HL-60 (cell line): ENCODE measurements around the gene TMEM135.
"Not testable (repeated sequence)": the region's sequence is repeated elsewhere in the genome, so short reads cannot be mapped to it uniquely, and the experiment has no call there.

ENCODE experiments used
- DNase-seq, 2 experiments: peaks; one replicate each; pipeline ENCODE4 v3.0.0-alpha.2; 2010 to 2020; ENCODE audit warnings: low read depth in 1 of 2, low spot score in 1 of 2
- H3K27ac ChIP-seq: fragments of 250-450 bp; sonication (Bioruptor Pico); replicated peaks from 2 replicates; pipeline ENCODE4 v1.5.1; 2020; ENCODE audit warnings: mild to moderate bottlenecking, moderate library complexity
- H3K27me3 ChIP-seq: fragments of 250-450 bp; sonication (Bioruptor Pico); 2 replicates; pipeline ENCODE4 v1.5.1; 2021; ENCODE audit warnings: mild to moderate bottlenecking, moderate library complexity; ENCODE audit not compliant: insufficient read depth, poor library complexity, severe bottlenecking
- H3K4me3 ChIP-seq: replicated peaks from 2 replicates; pipeline ENCODE4 v1.5.1; 2011; ENCODE audit warnings: mild to moderate bottlenecking, control low read depth, low read length; ENCODE audit not compliant: insufficient read depth
- GABPA ChIP-seq: IDR thresholded peaks from 2 replicates; pipeline ENCODE4 v1.6.1; 2012; ENCODE audit warnings: low read depth
- POLR2AphosphoS5 ChIP-seq: IDR thresholded peaks from 2 replicates; pipeline ENCODE4 v1.6.1; 2012; ENCODE audit warnings: low read depth
- SPI1 ChIP-seq: IDR thresholded peaks from 2 replicates; pipeline ENCODE4 v1.6.1; 2012; ENCODE audit warnings: low read depth, mild to moderate bottlenecking, borderline replicate concordance
- TF ChIP-seq, protein P1 (sequence below): IDR thresholded peaks from one replicate; pipeline ENCODE4 v1.5.1; 2011; ENCODE audit warnings: low read length, control low read depth, inconsistent platforms; ENCODE audit not compliant: insufficient read depth
- TF ChIP-seq, protein P2 (sequence below): IDR thresholded peaks from 2 replicates; pipeline ENCODE4 v1.6.1; 2012; ENCODE audit warnings: low read depth; ENCODE audit not compliant: insufficient replicate concordance

Gene TMEM135

DNA sequence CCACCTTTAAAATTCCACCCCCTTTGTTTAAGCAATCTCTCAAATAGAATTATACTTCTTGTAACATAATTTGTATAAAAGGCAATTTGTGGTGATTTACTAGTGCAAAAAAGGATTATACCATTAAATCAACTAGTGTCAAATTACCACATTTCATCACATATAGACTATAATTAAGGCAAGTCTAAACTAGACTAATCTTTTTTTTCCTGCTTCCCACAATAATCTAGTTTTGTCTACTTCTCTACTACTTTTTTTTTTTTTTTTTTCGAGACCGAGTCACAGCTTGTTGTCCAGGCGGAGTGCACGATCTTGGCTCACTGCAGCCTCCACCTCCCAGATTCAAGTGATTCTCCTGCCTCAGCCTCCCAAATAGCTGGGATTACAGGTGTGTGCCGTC is 46.4 kb upstream of the TMEM135 start:
- TF ChIP-seq, protein P1, sequence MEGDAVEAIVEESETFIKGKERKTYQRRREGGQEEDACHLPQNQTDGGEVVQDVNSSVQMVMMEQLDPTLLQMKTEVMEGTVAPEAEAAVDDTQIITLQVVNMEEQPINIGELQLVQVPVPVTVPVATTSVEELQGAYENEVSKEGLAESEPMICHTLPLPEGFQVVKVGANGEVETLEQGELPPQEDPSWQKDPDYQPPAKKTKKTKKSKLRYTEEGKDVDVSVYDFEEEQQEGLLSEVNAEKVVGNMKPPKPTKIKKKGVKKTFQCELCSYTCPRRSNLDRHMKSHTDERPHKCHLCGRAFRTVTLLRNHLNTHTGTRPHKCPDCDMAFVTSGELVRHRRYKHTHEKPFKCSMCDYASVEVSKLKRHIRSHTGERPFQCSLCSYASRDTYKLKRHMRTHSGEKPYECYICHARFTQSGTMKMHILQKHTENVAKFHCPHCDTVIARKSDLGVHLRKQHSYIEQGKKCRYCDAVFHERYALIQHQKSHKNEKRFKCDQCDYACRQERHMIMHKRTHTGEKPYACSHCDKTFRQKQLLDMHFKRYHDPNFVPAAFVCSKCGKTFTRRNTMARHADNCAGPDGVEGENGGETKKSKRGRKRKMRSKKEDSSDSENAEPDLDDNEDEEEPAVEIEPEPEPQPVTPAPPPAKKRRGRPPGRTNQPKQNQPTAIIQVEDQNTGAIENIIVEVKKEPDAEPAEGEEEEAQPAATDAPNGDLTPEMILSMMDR: no peak
- TF ChIP-seq SPI1: no peak
- TF ChIP-seq, protein P2, sequence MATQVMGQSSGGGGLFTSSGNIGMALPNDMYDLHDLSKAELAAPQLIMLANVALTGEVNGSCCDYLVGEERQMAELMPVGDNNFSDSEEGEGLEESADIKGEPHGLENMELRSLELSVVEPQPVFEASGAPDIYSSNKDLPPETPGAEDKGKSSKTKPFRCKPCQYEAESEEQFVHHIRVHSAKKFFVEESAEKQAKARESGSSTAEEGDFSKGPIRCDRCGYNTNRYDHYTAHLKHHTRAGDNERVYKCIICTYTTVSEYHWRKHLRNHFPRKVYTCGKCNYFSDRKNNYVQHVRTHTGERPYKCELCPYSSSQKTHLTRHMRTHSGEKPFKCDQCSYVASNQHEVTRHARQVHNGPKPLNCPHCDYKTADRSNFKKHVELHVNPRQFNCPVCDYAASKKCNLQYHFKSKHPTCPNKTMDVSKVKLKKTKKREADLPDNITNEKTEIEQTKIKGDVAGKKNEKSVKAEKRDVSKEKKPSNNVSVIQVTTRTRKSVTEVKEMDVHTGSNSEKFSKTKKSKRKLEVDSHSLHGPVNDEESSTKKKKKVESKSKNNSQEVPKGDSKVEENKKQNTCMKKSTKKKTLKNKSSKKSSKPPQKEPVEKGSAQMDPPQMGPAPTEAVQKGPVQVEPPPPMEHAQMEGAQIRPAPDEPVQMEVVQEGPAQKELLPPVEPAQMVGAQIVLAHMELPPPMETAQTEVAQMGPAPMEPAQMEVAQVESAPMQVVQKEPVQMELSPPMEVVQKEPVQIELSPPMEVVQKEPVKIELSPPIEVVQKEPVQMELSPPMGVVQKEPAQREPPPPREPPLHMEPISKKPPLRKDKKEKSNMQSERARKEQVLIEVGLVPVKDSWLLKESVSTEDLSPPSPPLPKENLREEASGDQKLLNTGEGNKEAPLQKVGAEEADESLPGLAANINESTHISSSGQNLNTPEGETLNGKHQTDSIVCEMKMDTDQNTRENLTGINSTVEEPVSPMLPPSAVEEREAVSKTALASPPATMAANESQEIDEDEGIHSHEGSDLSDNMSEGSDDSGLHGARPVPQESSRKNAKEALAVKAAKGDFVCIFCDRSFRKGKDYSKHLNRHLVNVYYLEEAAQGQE: no peak
- no peak for TF ChIP-seq POLR2AphosphoS5
- TF ChIP-seq GABPA: no peak
- Histone ChIP-seq H3K4me3 (no peak overlapping the region), H3K27ac (no peak overlapping the region), H3K27me3 (no peaks in the 10 kb centered on the region)
- DNase-seq: no peak

DNA sequence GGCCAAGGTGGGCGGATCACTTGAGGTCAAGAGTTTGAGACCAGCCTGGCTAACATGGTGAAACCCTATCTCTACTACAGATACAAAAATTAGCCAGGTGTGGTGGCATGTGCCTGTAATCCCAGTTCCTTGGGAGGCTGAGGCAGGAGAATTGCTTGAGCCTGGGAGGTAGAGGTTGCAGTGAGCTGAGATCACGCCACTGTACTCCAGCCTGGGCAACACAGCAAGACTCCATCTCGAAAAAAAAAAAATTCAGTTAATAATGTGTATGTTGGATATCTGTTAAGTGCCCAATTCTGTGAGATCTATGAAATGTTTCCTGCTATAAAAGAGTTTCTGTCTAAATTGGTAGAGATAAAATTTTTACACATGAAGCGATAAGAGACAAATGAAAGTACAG is 45.4 kb upstream of the TMEM135 start:
- DNase-seq, H3K4me3 ChIP-seq, H3K27ac ChIP-seq, H3K27me3 ChIP-seq: not testable (repeated sequence)

GRCh38 chr11:86993031-86993430 is 44.7 kb upstream of the TMEM135 start:
- TF ChIP-seq GABPA (no peak), POLR2AphosphoS5 (no peak), SPI1 (no peak)
- TF ChIP-seq, protein P1: no peak
- TF ChIP-seq, protein P2: no peak
- H3K4me3 ChIP-seq: no peak overlapping the region
- no peak for DNase-seq
- no peaks in the 10 kb centered on the region for H3K27me3 ChIP-seq
- no peak overlapping the region for H3K27ac ChIP-seq

GRCh38 chr11:86996953-86997570 is 40.7 kb upstream of the TMEM135 start:
- Histone ChIP-seq H3K27me3 (no peaks in the 10 kb centered on the region), H3K27ac (no peak overlapping the region), H3K4me3 (no peak overlapping the region)
- TF ChIP-seq GABPA (no peak), POLR2AphosphoS5 (no peak), SPI1 (no peak)
- TF ChIP-seq, protein P1: no peak
- TF ChIP-seq, protein P2: no peak
- no peak for DNase-seq
